HL-60/S4 (cell line): ENCODE data around the gene PAQR4.

Experiments
- in situ Hi-C: fragments of 300-500 bp; cut with MboI; formaldehyde crosslinking; loops from 2 replicates; pipeline ENCODE4 v1.14.3; 2022; ENCODE audit warnings: low sequenced_read_pairs

The PAQR4 gene

DNA sequence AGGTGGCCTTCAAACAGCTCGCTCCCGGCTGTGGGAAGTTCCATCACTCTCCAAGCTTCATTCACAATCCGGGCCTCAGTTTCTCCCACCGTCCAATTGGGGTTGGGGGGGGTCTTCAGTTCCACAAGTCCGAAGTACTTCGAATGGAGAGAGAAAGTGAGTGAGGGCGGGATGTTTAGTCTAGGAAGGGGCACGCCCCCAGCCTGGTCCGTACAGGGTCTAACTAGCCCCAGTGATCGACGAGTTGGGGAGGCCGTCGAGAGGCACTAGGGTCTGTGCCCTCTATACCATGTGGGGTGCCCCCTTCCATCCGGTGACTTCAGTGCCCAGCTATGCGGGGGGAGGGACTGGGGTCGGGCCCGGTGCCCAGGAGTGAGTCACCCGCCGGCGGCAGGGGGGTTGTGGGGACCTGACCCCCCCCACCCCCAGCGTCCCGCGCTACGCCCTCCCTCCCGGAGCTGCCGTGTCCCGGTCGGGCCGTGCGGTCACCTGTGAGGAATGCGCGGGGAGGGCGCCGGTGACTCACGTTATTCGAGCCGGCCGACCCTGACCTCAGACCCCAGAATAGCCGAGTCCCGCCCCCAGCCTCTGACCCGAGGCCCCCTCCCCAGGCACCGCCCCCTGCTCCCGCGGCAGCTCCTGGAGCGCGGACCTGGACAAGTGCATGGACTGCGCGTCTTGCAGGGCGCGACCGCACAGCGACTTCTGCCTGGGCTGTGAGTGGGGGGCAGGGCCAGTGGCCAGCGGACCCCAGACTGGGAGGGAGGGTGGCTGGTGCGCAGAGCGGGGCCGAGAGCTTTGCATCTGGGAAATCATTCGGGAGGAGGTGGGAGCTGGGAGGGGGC is 51.7 kb downstream of the PAQR4 start:
- in situ Hi-C loops, result no loop called here

DNA sequence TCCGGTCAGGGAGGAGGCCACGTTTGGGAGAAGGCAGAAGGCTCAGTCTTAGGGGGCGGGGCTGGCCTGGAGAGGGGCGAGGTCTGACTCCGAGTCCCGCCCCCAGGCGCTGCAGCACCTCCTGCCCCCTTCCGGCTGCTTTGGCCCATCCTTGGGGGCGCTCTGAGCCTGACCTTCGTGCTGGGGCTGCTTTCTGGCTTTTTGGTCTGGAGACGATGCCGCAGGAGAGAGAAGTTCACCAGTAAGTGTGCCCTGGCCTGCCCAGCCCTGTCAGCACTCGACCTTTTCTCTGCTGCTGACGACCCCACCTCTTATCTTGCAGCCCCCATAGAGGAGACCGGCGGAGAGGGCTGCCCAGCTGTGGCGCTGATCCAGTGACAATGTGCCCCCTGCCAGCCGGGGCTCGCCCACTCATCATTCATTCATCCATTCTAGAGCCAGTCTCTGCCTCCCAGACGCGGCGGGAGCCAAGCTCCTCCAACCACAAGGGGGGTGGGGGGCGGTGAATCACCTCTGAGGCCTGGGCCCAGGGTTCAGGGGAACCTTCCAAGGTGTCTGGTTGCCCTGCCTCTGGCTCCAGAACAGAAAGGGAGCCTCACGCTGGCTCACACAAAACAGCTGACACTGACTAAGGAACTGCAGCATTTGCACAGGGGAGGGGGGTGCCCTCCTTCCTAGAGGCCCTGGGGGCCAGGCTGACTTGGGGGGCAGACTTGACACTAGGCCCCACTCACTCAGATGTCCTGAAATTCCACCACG is 52.5 kb downstream of the PAQR4 start:
- in situ Hi-C loops, result no loop called here

DNA sequence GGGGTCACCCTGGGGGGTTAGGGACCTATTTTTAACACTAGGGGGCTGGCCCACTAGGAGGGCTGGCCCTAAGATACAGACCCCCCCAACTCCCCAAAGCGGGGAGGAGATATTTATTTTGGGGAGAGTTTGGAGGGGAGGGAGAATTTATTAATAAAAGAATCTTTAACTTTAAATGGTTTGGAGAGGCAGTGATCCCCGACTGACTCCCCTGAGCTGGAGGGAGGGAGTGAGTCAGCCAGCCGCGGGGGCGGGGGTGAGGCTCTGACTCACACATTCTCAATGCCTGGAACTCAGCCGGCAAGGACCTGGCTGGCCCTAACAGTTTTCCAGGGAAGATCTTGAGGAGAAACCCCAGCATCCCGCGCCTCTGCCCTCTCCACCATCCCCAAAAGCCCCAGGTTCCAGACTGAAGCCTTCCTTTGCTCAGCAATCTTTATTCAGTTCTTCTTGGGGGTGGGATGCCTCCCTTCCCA is 53.1 kb downstream of the PAQR4 start:
- in situ Hi-C loops, result no loop called here

DNA sequence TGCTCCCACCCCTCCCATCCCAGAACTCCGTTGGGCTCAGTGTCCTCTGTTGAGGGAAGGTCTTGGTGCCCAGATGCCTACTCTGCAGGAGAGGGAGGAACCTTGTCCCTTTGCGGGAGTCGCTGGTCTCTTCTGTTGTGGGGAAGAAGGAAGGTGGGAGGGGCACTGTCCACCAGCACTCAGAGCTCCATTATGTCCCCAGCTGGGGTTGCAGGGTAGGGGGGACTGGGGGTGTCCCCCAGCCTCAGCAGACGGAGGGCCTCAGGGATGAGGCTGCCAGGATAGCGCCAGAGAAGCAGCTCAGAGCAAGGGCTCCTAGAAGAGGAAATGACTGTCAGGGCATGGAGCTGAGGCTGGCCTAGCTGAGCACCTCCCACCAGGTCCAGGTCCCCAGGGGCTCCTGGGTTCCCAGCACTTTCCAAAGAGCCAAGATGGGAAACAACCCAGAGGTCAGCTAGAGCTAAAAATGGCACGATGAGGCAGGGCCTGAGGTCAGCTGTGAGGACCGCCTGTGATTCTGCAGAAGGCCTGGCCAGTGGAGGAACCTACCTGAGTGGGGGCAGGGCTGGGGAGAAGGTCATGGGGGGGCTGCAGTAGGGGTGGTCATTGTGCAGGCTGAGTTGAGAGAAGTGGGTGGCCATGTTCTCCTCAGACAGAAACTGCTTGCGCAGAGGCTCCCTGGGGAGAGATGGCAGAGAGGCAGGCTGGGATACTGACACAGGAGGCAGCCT is 53.7 kb downstream of the PAQR4 start:
- in situ Hi-C loops, result no loop called here
